Esophagus (tissue), 2 donors: ENCODE results near the gene DNAJB8. TPM values are rescaled to one million over a fixed set of nuclear protein-coding genes. Genes with fewer than 3 reads are reported as not detected.

Experiments used
- H3K27ac ChIP-seq, 2 donors: one replicate each; pipeline ENCODE4 v1.5.1; 2013; ENCODE audit warnings: low read depth in 2 of 2, mild to moderate bottlenecking in 2 of 2, inconsistent platforms in 1 of 2, low read length in 1 of 2, moderate library complexity in 1 of 2
- H3K27me3 ChIP-seq, 2 donors: one replicate each; pipeline ENCODE4 v1.6.1; 2013; ENCODE audit warnings: low read length in 2 of 2, control low read depth in 1 of 2, mild to moderate bottlenecking in 1 of 2; ENCODE audit not compliant: insufficient read depth in 2 of 2, control insufficient read depth in 1 of 2
- H3K36me3 ChIP-seq, 2 donors: one replicate each; pipeline ENCODE4 v1.6.1; 2013; ENCODE audit warnings: low read length in 1 of 2; ENCODE audit not compliant: control insufficient read depth in 2 of 2, insufficient read depth in 2 of 2
- H3K4me1 ChIP-seq, 2 donors: one replicate each; pipeline ENCODE4 v1.6.1; 2013; ENCODE audit warnings: low read length in 1 of 2; ENCODE audit not compliant: control insufficient read depth in 2 of 2, insufficient read depth in 2 of 2
- H3K4me3 ChIP-seq, 2 donors: one replicate each; pipeline ENCODE4 v1.5.1; 2013; ENCODE audit warnings: low read length in 2 of 2, mild to moderate bottlenecking in 2 of 2, low read depth in 1 of 2, moderate library complexity in 1 of 2
- H3K9me3 ChIP-seq, 2 donors: one replicate each; pipeline ENCODE4 v1.6.1; 2013; ENCODE audit warnings: mild to moderate bottlenecking in 2 of 2, low read depth in 1 of 2, low read length in 1 of 2, moderate library complexity in 1 of 2; ENCODE audit not compliant: control insufficient read depth in 2 of 2, insufficient read depth in 1 of 2
- WGBS, 2 donors: extraction: QIAGEN DNeasy Blood & Tissue Kit; methylation state at CpG; one replicate each; pipeline ENCODE4 v1.1.7; 2013; 5-methylcytosine and 5-hydroxymethylcytosine counted together
- polyA plus RNA-seq, 2 donors: library from polyadenylated mRNA; stranded (reverse); fragments of 200-250 nt; gene quantifications; one replicate each; pipeline ENCODE4 v1.2.3, GENCODE V29; 2013
- donor health status: healthy with polysubstance abuse.
- donor health status: Bipolar disorder and iron deficiency.

DNAJB8 gene
- polyA plus RNA-seq, 2 donors = not detected

GRCh38 chr3:128489927-128490649, 23.4 kb upstream of the DNAJB8 start:
- H3K4me1 ChIP-seq = peaks cover 20 to 36% of the 10 kb centered on the region in 2 donors
- H3K27ac ChIP-seq = peak overlapping the region in 1 of 2 donors; percentile 51

GRCh38 chr3:128489674-128489926, 22.9 kb upstream of the DNAJB8 start:
- H3K4me1 ChIP-seq = peaks cover 20 to 36% of the 10 kb centered on the region in 2 donors
- H3K4me3 ChIP-seq = peak overlapping the region; percentile 48 to 53
- peaks cover 8 to 81% of the 10 kb centered on the region in 2 donors for H3K27me3 ChIP-seq
- H3K9me3 ChIP-seq = peaks cover 0 to 7% of the 10 kb centered on the region in 2 donors
- WGBS, 2 donors = 1% methylated on average over 26 of the region's 26 CpGs
- no peaks in the 10 kb centered on the region for H3K36me3 ChIP-seq
- H3K27ac ChIP-seq = peak overlapping the region in 1 of 2 donors; percentile 51

More at GRCh38 chr3:128489927-128490649, 23.4 kb upstream of the DNAJB8 start:
- peaks cover 0 to 7% of the 10 kb centered on the region in 2 donors for H3K9me3 ChIP-seq
- H3K36me3 ChIP-seq = no peaks in the 10 kb centered on the region
- peak overlapping the region; percentile 48 to 53 for H3K4me3 ChIP-seq
- peaks cover 8 to 78% of the 10 kb centered on the region in 2 donors for H3K27me3 ChIP-seq
- WGBS, 2 donors = 2 to 4% methylated on average over 58 to 61 of the region's 61 CpGs

DNA sequence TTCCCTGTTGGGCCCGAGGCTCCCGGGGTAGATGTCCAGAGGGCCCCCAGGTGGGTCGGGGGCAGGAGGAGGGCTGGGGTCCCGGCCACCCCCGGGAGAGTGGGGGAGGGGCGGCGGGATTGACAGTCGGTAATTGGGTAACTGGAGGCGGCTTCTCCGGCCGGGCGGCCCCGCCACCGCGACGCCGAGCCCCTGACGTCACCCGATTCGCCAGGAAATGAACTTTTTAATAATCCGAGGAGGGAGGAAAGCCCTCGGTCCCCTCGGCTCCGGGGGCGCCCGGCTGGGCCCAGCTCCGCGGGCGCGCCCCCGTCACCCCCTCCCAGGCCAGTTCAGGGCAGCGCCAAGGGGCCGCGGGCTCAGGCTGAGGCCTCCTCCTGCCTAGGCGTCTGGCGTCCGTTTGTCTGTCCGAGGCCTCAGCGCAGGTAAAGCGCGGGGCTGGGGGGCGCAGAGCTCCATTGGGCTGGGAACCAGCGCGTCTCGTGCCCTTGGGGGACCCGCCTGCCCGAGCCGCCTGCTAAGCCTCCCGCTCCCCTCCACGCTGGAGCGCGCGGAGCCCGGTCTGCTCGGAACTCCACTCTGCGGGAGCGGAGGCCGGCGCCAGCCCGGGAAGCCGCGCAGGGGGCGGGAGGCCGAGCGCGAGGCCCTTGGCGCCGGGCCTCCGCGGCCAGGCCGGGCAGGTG, 22.4 kb upstream of the DNAJB8 start:
- H3K27me3 ChIP-seq = peaks cover 8 to 83% of the 10 kb centered on the region in 2 donors
- H3K4me1 ChIP-seq = peaks cover 20 to 36% of the 10 kb centered on the region in 2 donors
- H3K36me3 ChIP-seq = no peaks in the 10 kb centered on the region
- H3K27ac ChIP-seq = peak overlapping the region; percentile 51 to 54
- H3K9me3 ChIP-seq = peaks cover 0 to 7% of the 10 kb centered on the region in 2 donors
- peak overlapping the region; percentile 48 to 53 for H3K4me3 ChIP-seq
- WGBS, 2 donors = 1% methylated on average over 47 to 71 of the region's 71 CpGs

DNA sequence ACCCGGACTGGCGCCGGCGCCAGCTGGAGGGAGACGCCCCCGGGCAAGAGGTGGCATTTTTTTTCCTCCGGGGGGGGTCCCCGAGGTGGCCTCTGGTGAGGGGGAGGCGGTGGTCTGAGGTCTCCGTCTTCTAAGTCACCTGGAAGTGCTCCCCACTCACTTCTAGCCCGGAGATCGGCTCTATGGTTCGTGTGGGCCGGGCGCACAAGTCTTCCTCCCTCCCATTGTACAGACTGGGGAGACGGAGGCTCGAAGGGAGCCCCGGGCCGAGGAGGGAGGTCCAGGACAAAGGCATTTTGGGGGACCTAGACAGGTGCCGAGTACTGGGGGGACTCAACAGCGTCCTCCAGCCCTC, 21.9 kb upstream of the DNAJB8 start:
- Histone ChIP-seq H3K4me1 (peaks cover 20 to 36% of the 10 kb centered on the region in 2 donors), H3K9me3 (peaks cover 0 to 7% of the 10 kb centered on the region in 2 donors), H3K36me3 (no peaks in the 10 kb centered on the region), H3K27me3 (peaks cover 6 to 87% of the 10 kb centered on the region in 2 donors), H3K27ac (peak overlapping the region; percentile 17 to 54), H3K4me3 (peak overlapping the region; percentile 52 to 53)
- 3 to 4% methylated on average over 21 of the region's 21 CpGs for WGBS, 2 donors

- Histone ChIP-seq H3K4me1 (peaks cover 20 to 36% of the 10 kb centered on the region in 2 donors), H3K27me3 (peaks cover under 1 to 83% of the 10 kb centered on the region in 2 donors), H3K36me3 (no peaks in the 10 kb centered on the region), H3K4me3 (peak overlapping the region; percentile 52 to 53), H3K27ac (peak overlapping the region; percentile 47 to 54), H3K9me3 (peaks cover 0 to 7% of the 10 kb centered on the region in 2 donors)
- 2 to 3% methylated on average over 65 to 68 of the region's 68 CpGs for WGBS, 2 donors
These were observed 21.3 kb upstream of the DNAJB8 start for GRCh38 chr3:128487813-128488635.

GRCh38 chr3:128487538-128487812, 20.8 kb upstream of the DNAJB8 start:
- Histone ChIP-seq H3K27me3 (peaks cover 0 to 83% of the 10 kb centered on the region in 2 donors), H3K36me3 (no peaks in the 10 kb centered on the region), H3K27ac (peak overlapping the region in 1 of 2 donors; percentile 4), H3K4me1 (peaks cover 15 to 36% of the 10 kb centered on the region in 2 donors), H3K9me3 (peaks cover 0 to 7% of the 10 kb centered on the region in 2 donors), H3K4me3 (peak overlapping the region; percentile 52 to 53)
- 2% methylated on average over 18 of the region's 18 CpGs for WGBS, 2 donors

GRCh38 chr3:128486681-128487537, 20.2 kb upstream of the DNAJB8 start:
- peaks cover 15 to 36% of the 10 kb centered on the region in 2 donors for H3K4me1 ChIP-seq
- H3K36me3 ChIP-seq = no peaks in the 10 kb centered on the region
- WGBS, 2 donors = 1 to 2% methylated on average over 66 to 75 of the region's 75 CpGs
- peaks cover 0 to 7% of the 10 kb centered on the region in 2 donors for H3K9me3 ChIP-seq
- H3K4me3 ChIP-seq = peak overlapping the region; percentile 52 to 53
- H3K27ac ChIP-seq = peak overlapping the region in 1 of 2 donors; percentile 4
- H3K27me3 ChIP-seq = peaks cover 0 to 82% of the 10 kb centered on the region in 2 donors

- H3K4me1 ChIP-seq = peaks cover 15 to 34% of the 10 kb centered on the region in 2 donors
- H3K4me3 ChIP-seq = peak overlapping the region in 1 of 2 donors; percentile 53
- peaks cover 0 to 5% of the 10 kb centered on the region in 2 donors for H3K9me3 ChIP-seq
- WGBS, 2 donors = 13 to 15% methylated on average over 14 of the region's 14 CpGs
- H3K36me3 ChIP-seq = no peaks in the 10 kb centered on the region
- peaks cover 4 to 77% of the 10 kb centered on the region in 2 donors for H3K27me3 ChIP-seq
- H3K27ac ChIP-seq = no peak overlapping the region
These were observed 19.5 kb upstream of the DNAJB8 start for GRCh38 chr3:128486205-128486628.
